Activated CD4-positive, alpha-beta memory T cell treated with anti-CD3 and anti-CD28 coated beads for 36 hours (primary cell): ENCODE data around the gene SMARCD2. TPM values are rescaled to one million over a fixed set of nuclear protein-coding genes. Genes with fewer than 3 reads are reported as not detected.

ENCODE experiments used
- CTCF ChIA-PET: fragments of 350-600 bp; sonication (Branson Sonifier 250); formaldehyde crosslinking; loops from one replicate; lab custom pipeline; 2021; ENCODE audit warnings: antibody characterized with exemption, inconsistent platforms; lab: Charles Lee
- POLR2A ChIA-PET: fragments of 350-600 bp; sonication (Branson Sonifier 250); formaldehyde crosslinking; loops from one replicate; lab custom pipeline; 2021; ENCODE audit warnings: antibody characterized with exemption; lab: Charles Lee
- DNase-seq: peaks from one replicate; pipeline ENCODE4 v3.0.0-alpha.2; 2020
- H3K27ac Mint-ChIP-seq: one replicate; pipeline ENCODE4 v1.8.0; 2021; ENCODE audit warnings: mixed read lengths
- H3K27me3 Mint-ChIP-seq: one replicate; pipeline ENCODE4 v1.8.0; 2021; ENCODE audit warnings: mixed read lengths
- H3K36me3 Mint-ChIP-seq: one replicate; pipeline ENCODE4 v1.8.0; 2021; ENCODE audit warnings: mixed read lengths
- H3K4me1 Mint-ChIP-seq: one replicate; pipeline ENCODE4 v1.8.0; 2021; ENCODE audit warnings: low read depth, mixed read lengths
- H3K4me3 Mint-ChIP-seq: one replicate; pipeline ENCODE4 v1.8.0; 2021; ENCODE audit warnings: mild to moderate bottlenecking, mixed read lengths
- H3K9me3 Mint-ChIP-seq: one replicate; pipeline ENCODE4 v1.8.0; 2021; ENCODE audit warnings: mixed read lengths
- intact Hi-C: fragments of 100-400 bp; cut with micrococcal nuclease; formaldehyde crosslinking; loops from one replicate; pipeline ENCODE4 v1.15.1; 2023
- total RNA-seq, 2 experiments: library from RNA; stranded (reverse); gene quantifications; one replicate each; pipeline ENCODE4 v1.2.3, GENCODE V29; 2021

The SMARCD2 gene
- total RNA-seq, 2 experiments from 2014 or later, result 109 to 111 TPM

DNA sequence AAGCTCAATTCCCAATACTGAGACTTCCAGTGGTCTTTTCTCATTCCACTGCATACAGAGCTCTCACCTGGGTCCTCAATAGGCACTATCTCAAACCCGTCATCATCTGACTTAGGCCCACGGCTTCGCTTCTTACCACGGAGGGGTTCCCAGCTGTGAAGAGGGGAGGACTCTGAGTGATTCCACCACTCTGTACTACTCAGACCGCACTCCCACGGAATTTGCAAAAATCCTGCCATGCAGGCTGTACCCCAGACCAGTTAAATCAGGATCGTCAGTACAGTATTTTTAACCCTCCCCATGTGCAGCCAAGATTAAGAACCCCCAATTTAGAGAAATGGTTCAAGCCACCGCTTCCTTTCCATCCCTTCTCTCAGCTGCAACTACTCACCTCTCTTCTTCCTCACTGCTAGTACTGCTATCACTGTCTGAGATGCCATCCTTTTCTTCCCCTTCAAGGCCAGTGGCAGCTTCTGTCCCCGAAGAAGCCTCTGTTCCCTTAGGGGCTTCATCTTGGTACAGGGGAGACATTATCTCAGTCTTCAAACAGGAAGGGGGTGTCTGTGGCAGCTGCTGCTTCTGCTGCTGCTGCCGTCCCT is 21.4 kb downstream of the SMARCD2 start:
- Mint-ChIP-seq H3K36me3 (peaks cover 65% of the 10 kb centered on the region), H3K27ac (peak overlapping the region; percentile 71), H3K9me3 (no peaks in the 10 kb centered on the region), H3K4me1 (peaks cover 35% of the 10 kb centered on the region), H3K4me3 (peak overlapping the region; percentile 1), H3K27me3 (no peaks in the 10 kb centered on the region)
- ChIA-PET POLR2A (interaction anchor here (0.8 kb wide), 1 partner anchor 14 kb away, joined by 3 read pairs; no protein-coding TSS in a partner anchor), CTCF (interaction anchor here (1.5 kb wide), 1 partner anchor 13 kb away, joined by 4 read pairs; no protein-coding TSS in a partner anchor)
- DNase-seq, result no peak
- intact Hi-C loops, result no loop called here

DNA sequence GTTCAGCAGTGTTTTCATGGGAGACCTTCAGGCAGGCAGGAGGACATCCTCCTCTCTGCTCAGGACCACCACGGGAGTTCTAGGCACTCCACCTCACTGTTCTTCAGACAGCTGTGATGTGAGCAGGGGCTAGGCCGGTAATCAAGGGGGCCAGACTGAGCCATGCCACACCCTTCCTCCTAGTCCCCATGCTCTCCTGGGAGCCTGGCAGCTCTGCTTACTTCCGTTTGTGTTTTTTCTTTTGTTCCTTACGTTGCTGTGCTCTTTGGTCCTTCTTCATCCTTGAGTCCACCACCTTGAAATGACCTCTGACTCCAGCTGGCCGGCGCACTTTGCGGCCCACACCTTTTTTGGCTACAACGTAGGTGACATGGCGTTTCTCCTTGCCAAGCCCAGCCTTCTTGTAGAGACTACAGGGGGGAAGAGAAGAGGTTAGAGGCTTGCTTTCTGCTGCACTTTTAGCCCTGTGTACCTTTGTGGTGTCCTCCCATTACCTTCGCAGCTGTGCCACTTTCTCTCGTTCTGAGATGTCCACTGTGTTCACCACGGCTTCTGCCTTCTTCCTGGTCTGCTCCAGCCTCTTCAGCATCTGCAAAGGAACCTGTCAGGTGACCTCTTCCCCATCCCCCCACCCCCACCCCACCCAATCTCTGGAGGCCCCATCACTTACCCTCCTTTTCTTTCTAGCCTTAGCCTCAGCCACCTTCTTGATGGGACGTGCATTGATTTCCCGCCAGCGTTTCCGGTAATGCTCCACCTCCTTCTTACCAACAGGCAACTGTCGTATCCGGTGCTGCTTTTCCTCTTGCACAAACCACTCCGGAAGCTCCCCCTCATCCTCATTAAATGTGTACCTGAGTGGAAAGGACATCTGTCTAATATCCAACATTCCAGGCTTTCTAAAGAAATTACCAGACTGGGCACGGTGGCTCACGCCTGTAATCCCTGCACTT is 22.6 kb downstream of the SMARCD2 start:
- Mint-ChIP-seq H3K9me3 (no peaks in the 10 kb centered on the region), H3K27me3 (no peaks in the 10 kb centered on the region), H3K27ac (peak overlapping the region; percentile 71), H3K4me3 (peak overlapping the region; percentile 42), H3K36me3 (peaks cover 63% of the 10 kb centered on the region), H3K4me1 (peaks cover 25% of the 10 kb centered on the region)
- DNase-seq, result peak; percentile 49
- CTCF ChIA-PET, result interaction anchor here (1.0 kb wide), 1 partner anchor 29 kb away, joined by 3 read pairs; no protein-coding TSS in a partner anchor
- POLR2A ChIA-PET, result interaction anchor here (0.6 to 1.7 kb wide), 2 partner anchors 9 to 10 kb away, joined by 3 to 4 read pairs; no protein-coding TSS in a partner anchor
- intact Hi-C loops, result no loop called here

DNA sequence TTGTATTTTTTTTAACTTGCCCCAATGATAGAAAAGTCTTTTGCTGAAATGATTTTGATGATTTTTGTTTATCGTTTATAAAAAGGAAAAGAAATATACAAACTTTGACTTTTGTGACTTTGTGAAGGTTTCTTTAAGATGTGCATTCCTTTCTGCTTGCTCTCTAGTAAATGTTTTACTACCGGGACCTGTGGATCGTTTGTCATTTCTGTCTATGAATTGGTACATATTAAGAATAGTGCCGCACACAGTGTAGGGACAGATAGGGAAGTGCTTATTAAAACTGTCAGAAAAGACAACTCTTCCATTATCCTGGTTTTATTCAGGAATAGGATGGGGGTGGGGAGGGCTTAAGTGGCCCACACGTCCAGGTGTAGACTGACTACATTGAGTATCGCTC is 23.4 kb downstream of the SMARCD2 start:
- Mint-ChIP-seq H3K4me1 (peaks cover 19% of the 10 kb centered on the region), H3K27ac (peak overlapping the region; percentile 71), H3K4me3 (no peak overlapping the region), H3K27me3 (no peaks in the 10 kb centered on the region), H3K9me3 (no peaks in the 10 kb centered on the region), H3K36me3 (peaks cover 59% of the 10 kb centered on the region)
- no peak for DNase-seq
- ChIA-PET CTCF (interaction anchor here (1.1 kb wide), 1 partner anchor 121 kb away, joined by 3 read pairs; no protein-coding TSS in a partner anchor), POLR2A (interaction anchor here (0.6 to 1.7 kb wide), 2 partner anchors 9 kb away, joined by 3 to 4 read pairs; no protein-coding TSS in a partner anchor)
- intact Hi-C loops, result no loop called here

DNA sequence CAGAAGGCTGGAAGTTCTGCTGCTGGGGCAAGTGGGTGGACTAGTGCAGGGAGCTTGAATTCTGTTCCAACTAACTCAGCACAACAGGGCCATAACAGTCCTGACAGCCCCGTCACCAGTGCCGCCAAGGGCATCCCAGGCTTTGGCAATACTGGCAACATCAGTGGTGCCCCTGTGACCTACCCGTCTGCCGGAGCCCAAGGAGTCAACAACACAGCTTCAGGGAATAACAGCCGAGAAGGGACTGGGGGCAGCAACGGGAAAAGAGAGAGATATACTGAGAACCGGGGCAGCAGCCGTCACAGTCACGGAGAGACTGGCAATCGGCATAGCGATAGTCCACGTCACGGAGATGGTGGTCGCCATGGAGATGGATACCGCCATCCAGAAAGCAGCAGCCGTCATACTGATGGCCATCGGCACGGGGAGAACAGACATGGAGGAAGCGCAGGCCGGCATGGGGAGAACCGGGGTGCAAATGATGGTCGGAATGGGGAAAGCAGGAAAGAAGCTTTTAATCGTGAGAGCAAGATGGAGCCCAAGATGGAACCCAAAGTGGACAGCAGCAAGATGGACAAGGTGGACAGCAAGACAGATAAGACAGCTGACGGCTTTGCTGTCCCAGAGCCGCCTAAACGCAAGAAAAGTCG is 24.6 kb downstream of the SMARCD2 start:
- H3K27me3 Mint-ChIP-seq, result no peaks in the 10 kb centered on the region
- H3K4me1 Mint-ChIP-seq, result peaks cover 9% of the 10 kb centered on the region
- intact Hi-C loops, result no loop called here
- H3K4me3 Mint-ChIP-seq, result no peak overlapping the region
- CTCF ChIA-PET, result interaction anchor here (1.1 kb wide), 1 partner anchor 120 kb away, joined by 3 read pairs; no protein-coding TSS in a partner anchor
- peak overlapping the region; percentile 2 for H3K27ac Mint-ChIP-seq
- POLR2A ChIA-PET, result interaction anchor here (1.2 to 1.7 kb wide), 2 partner anchors 11 to 18 kb away, joined by 3 to 4 read pairs; no protein-coding TSS in a partner anchor
- peaks cover 58% of the 10 kb centered on the region for H3K36me3 Mint-ChIP-seq
- H3K9me3 Mint-ChIP-seq, result no peaks in the 10 kb centered on the region
- no peak for DNase-seq

DNA sequence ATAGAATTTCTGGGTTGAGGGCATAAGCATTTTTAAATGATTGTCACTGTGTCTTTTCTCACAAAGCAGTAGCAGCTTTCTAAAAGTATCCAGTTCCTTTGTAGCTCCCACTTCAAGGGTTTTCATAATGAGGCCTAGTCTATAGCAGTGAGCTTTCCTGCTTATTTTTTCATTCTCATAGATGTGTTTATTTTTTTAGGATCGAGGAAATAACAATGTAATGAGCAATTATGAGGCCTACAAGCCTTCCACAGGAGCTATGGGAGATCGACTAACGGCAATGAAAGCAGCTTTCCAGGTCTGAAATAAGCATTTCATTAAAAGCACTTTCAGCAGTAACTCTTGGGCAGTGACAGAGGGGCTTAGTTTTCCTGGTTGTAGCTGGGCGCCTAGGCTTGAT is 25.8 kb downstream of the SMARCD2 start:
- H3K9me3 Mint-ChIP-seq, result no peaks in the 10 kb centered on the region
- CTCF ChIA-PET, result no interaction called here
- intact Hi-C loops, result no loop called here
- peaks cover under 1% of the 10 kb centered on the region for H3K4me1 Mint-ChIP-seq
- DNase-seq, result no peak
- H3K36me3 Mint-ChIP-seq, result peaks cover 58% of the 10 kb centered on the region
- H3K4me3 Mint-ChIP-seq, result no peak overlapping the region
- H3K27ac Mint-ChIP-seq, result no peak overlapping the region
- H3K27me3 Mint-ChIP-seq, result no peaks in the 10 kb centered on the region
- POLR2A ChIA-PET, result interaction anchor here (1.2 kb wide), 1 partner anchor 17 kb away, joined by 3 read pairs; no protein-coding TSS in a partner anchor

DNA sequence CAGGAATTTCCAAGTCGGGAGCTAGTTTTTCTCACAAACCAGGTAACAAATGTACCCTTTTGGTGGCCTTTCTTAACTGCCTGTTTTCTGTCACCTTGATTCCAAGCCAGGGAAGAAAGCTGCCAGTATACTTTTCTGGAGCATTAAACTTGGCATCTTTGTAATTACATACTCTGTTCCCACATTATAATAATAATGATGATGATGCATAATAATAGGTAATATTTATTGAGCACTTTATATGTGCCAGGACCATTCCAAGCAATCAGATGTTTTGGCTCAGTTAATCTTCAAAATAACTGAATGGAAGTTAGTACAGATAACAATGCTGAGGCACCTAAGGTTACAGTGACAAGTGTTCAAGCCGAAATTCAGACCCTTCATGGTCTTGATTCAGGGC is 26.4 kb downstream of the SMARCD2 start:
- Mint-ChIP-seq H3K27me3 (no peaks in the 10 kb centered on the region), H3K36me3 (peaks cover 60% of the 10 kb centered on the region), H3K4me1 (no peaks in the 10 kb centered on the region), H3K27ac (no peak overlapping the region), H3K4me3 (no peak overlapping the region), H3K9me3 (no peaks in the 10 kb centered on the region)
- ChIA-PET POLR2A (no interaction called here), CTCF (no interaction called here)
- intact Hi-C loops, result no loop called here
- no peak for DNase-seq

DNA sequence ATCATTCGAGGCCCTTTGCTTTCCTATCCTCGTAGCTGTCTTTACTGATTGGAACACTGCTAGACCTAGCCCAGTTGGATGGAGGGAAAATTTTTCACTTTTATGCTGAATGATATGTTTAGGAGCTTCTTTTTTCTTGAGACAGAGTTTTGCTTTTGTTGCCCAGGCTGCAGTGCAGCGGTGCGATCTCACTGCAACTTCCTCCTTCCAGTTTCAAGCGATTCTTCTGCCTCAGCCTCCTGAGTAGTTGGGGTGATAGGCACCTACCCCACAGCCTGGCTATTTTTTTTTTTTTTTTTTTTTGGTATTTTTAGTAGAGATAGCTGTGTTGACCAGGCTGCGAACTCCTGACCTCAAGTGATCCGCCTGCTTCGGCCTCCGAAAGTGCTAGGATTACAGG is 32.5 kb downstream of the SMARCD2 start:
- no peak for DNase-seq
- Mint-ChIP-seq H3K27me3 (no peaks in the 10 kb centered on the region), H3K4me1 (peaks cover 8% of the 10 kb centered on the region), H3K4me3 (no peak overlapping the region), H3K9me3 (no peaks in the 10 kb centered on the region), H3K36me3 (peaks cover 71% of the 10 kb centered on the region), H3K27ac (no peak overlapping the region)
- intact Hi-C loops, result no loop called here
- POLR2A ChIA-PET, result interaction anchor here (0.6 kb wide), 2 partner anchors 9 to 1190 kb away, joined by 3 read pairs; no protein-coding TSS in a partner anchor
- CTCF ChIA-PET, result interaction anchor here (1.0 to 1.3 kb wide), 2 partner anchors 24 to 25 kb away, joined by 3 read pairs; no protein-coding TSS in a partner anchor

DNA sequence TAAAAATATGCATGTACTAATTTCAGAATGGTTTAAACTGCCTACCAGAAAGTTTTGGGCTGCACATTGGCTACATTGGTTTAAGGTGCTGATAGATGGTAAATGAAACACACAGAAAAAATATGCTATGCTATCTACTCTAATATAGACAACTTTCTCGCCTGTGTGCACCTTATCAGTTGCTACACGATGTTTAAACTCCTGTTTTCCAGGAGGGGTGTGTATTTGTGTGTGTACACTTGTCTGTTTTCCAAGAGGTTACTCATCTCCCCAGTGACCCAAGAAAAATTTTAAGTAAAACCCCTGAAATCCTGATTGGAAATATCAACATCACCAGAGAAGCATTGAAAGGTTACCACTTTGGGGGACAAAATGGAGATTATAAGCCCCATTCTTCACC is 36.9 kb downstream of the SMARCD2 start:
- Mint-ChIP-seq H3K9me3 (no peaks in the 10 kb centered on the region), H3K36me3 (peaks cover 59% of the 10 kb centered on the region), H3K4me3 (no peak overlapping the region), H3K27ac (no peak overlapping the region), H3K4me1 (peaks cover 8% of the 10 kb centered on the region), H3K27me3 (no peaks in the 10 kb centered on the region)
- intact Hi-C loops, result no loop called here
- CTCF ChIA-PET, result interaction anchor here (1.1 kb wide), 1 partner anchor 21 kb away, joined by 3 read pairs; no protein-coding TSS in a partner anchor
- no peak for DNase-seq
- POLR2A ChIA-PET, result no interaction called here

DNA sequence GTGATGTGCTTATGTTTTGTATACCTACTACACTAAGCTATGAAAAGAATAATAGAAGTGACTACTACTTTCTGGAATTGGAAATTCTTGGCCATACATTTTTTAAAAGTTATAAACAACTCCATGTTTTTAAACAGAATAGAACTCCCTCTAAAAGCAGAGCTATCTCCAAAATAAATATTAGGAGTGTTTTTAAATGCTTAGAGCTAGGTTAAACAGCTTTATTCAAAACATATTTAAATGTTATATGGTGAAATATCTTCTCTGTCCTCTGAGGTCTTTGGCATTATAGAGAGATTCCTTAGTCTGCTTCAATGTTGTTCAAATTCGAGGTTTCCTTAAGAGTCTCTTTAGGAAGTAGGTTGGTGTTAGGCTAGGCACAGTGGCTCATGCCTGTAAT is 38.2 kb downstream of the SMARCD2 start:
- intact Hi-C loops, result no loop called here
- Mint-ChIP-seq H3K4me3 (no peak overlapping the region), H3K4me1 (peaks cover 8% of the 10 kb centered on the region), H3K36me3 (peaks cover 58% of the 10 kb centered on the region), H3K9me3 (no peaks in the 10 kb centered on the region), H3K27me3 (no peaks in the 10 kb centered on the region), H3K27ac (no peak overlapping the region)
- no peak for DNase-seq
- POLR2A ChIA-PET, result interaction anchor here (1.1 kb wide), 1 partner anchor 54 kb away, joined by 6 read pairs; no protein-coding TSS in a partner anchor
- CTCF ChIA-PET, result interaction anchor here (0.7 to 1.5 kb wide), 3 partner anchors 14 to 30 kb away, joined by 3 to 6 read pairs (median 3); no protein-coding TSS in a partner anchor

DNA sequence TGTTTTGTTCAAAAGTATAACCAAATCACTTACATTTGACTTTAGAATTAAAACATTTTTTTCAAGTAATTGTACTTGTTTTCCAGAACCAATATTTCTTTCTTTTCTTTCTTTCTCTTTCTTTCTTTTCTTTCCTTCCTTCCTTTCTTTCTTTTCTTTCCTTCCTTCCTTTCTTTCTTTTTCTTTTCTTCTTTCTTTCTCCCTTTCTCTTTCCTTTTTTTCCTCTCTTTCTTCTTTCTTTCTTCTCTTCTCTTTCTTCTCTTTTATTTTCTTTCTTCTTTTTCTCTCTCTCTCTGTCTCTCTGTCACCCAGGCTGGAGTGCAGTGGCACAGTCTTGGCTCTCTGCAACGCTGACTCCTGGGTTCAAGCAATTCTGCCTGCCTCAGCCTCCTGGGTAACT is 41.7 kb downstream of the SMARCD2 start:
- ChIA-PET CTCF (interaction anchor here (1.5 kb wide), 1 partner anchor 34 kb away, joined by 4 read pairs; no protein-coding TSS in a partner anchor), POLR2A (no interaction called here)
- Mint-ChIP-seq H3K4me1 (no peaks in the 10 kb centered on the region), H3K4me3 (no peak overlapping the region), H3K9me3 (no peaks in the 10 kb centered on the region), H3K36me3 (peaks cover 54% of the 10 kb centered on the region), H3K27me3 (no peaks in the 10 kb centered on the region), H3K27ac (no peak overlapping the region)
- DNase-seq, result no peak
- intact Hi-C loops, result no loop called here

DNA sequence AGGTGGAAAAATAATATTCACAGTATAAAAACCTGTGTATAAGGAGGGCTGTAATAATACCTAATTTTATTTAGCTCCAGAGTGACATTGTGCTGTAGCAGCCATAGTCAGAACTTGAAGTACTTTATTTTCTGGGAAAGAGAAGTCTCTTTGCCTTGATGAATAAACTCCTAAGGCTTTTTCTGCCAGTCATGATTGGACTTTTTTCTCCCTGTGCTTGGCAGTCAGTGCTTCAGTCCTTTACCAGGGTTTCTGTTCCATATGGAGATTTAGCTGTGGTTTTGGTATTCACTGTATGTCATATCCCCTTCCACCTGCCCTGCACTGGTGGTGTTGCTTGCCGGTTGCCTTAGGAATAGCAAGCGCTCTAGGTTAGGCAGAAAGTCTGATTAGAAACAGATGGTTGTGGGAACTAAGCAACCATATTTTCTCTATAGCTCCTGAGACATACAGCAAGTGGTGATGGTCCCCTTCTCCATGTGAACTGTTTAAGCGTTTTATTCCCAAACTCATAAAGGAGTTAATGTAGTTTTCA is 43.8 kb downstream of the SMARCD2 start:
- Mint-ChIP-seq H3K9me3 (no peaks in the 10 kb centered on the region), H3K27ac (no peak overlapping the region), H3K27me3 (no peaks in the 10 kb centered on the region), H3K36me3 (peaks cover 56% of the 10 kb centered on the region), H3K4me1 (no peaks in the 10 kb centered on the region), H3K4me3 (no peak overlapping the region)
- intact Hi-C loops, result no loop called here
- ChIA-PET POLR2A (interaction anchor here (1.0 to 1.5 kb wide), 2 partner anchors 18 to 30 kb away, joined by 3 read pairs; no protein-coding TSS in a partner anchor), CTCF (no interaction called here)
- no peak for DNase-seq
